ENCODE results near the gene PIP4K2C.

Gene PIP4K2C

DNA sequence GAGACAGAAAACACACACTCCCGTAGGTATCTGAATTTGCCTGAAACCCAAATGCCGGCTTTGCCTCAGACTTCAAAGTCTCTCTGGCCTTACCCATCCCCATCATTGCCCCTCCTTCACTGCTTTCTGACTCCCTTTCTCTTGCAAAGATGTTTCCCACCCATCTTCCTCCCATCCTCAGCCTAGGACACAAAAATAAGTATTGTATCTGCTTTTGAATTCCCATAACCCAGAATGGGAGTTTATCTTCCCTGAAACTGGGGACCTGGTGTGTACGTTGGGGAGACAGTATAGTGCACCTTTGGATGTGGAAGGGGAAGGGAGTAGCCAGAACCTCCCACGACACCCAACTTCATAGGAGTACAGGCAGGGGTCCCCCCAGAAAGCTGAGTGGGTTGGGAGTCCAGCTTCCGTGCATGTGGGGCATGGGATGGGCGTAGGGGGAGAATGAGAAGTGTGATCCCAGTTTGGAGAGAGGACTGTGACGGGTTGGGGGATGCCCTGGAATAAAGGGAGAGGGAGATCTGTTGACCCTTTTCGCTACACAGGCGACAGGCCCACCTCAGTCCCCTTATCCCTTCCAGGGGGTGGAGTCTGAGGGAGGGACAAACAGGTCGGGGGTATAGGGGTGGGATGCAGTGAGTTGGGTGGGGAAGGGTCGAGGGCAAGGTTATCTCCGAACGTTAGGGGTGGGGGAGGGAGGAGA, 41.6 kb upstream of the PIP4K2C start:
- H3K36me3 ChIP-seq (ENCODE audit: low read depth): peaks cover 15% of the 10 kb centered on the region
- TF ChIP-seq, protein P1, sequence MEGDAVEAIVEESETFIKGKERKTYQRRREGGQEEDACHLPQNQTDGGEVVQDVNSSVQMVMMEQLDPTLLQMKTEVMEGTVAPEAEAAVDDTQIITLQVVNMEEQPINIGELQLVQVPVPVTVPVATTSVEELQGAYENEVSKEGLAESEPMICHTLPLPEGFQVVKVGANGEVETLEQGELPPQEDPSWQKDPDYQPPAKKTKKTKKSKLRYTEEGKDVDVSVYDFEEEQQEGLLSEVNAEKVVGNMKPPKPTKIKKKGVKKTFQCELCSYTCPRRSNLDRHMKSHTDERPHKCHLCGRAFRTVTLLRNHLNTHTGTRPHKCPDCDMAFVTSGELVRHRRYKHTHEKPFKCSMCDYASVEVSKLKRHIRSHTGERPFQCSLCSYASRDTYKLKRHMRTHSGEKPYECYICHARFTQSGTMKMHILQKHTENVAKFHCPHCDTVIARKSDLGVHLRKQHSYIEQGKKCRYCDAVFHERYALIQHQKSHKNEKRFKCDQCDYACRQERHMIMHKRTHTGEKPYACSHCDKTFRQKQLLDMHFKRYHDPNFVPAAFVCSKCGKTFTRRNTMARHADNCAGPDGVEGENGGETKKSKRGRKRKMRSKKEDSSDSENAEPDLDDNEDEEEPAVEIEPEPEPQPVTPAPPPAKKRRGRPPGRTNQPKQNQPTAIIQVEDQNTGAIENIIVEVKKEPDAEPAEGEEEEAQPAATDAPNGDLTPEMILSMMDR (IDR thresholded peaks at IDR 0.05; ENCODE audit: poor library complexity, severe bottlenecking): no peak
- H3K4me3 ChIP-seq (ENCODE audit: severe bottlenecking): peak overlapping the region; percentile 40
- peaks cover 8% of the 10 kb centered on the region for H3K4me1 ChIP-seq (ENCODE audit: insufficient read depth, poor library complexity, severe bottlenecking)
- no peak overlapping the region for H3K27ac ChIP-seq (ENCODE audit: poor library complexity, severe bottlenecking)
- H3K27me3 ChIP-seq (ENCODE audit: insufficient read depth, poor library complexity, severe bottlenecking): no peaks in the 10 kb centered on the region
- ATAC-seq (ENCODE audit: low read depth) (no peak), DNase-seq (ENCODE audit: low spot score) (no peak)
- no peaks in the 10 kb centered on the region for H3K9me3 ChIP-seq (ENCODE audit: severe bottlenecking)

DNA sequence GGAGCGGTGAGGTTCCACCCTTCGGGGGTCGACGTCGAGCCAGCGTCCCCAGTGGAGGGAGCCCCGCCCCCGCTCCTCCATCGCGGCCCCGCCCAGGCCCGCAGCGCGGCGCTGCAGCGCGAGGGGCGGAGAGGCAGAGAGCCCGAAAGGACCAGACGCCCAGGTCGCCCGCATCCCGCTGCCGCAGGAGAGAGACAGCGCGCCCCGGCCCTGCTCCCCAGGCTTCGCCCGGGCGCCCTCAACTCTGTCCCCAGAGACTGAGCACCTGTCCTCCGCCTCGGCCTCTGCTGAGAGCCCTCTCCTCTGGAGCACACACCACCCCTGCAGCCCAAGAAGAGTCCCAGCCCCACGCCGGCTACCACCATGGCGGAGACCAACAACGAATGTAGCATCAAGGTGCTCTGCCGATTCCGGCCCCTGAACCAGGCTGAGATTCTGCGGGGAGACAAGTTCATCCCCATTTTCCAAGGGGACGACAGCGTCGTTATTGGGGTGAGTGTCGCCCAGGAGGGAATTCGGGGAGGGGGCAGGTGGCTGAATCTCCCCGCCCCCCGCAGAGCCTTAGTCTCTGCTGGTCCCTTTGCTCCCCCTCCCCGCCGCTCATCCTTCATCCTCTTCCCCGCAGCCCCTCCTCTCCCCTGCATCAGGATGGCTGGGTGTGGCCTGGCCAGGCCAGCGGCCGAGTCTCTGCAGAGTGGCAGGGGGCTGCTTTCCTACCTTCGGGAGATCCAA, 40.9 kb upstream of the PIP4K2C start, which contains the start of gene KIF5A:
TSS of gene KIF5A (plus strand) at position 136 of the 732 bp plus-strand sequence. CDS start at position 364, 228 bp downstream.
- H3K27me3 ChIP-seq (ENCODE audit: insufficient read depth, poor library complexity, severe bottlenecking): no peaks in the 10 kb centered on the region
- peaks cover 9% of the 10 kb centered on the region for H3K36me3 ChIP-seq (ENCODE audit: low read depth)
- peak; percentile 12; the same call in 1 of the 3 replicates for ATAC-seq (ENCODE audit: low read depth)
- H3K4me1 ChIP-seq (ENCODE audit: insufficient read depth, poor library complexity, severe bottlenecking): peaks cover 8% of the 10 kb centered on the region
- no peak for DNase-seq (ENCODE audit: low spot score)
- peak within 1 kb of the TSS; percentile 40 for H3K4me3 ChIP-seq (ENCODE audit: severe bottlenecking)
- H3K27ac ChIP-seq (ENCODE audit: poor library complexity, severe bottlenecking): no peak within 1 kb of the TSS
- H3K9me3 ChIP-seq (ENCODE audit: severe bottlenecking): no peaks in the 10 kb centered on the region
- TF ChIP-seq, protein P1 (IDR thresholded peaks at IDR 0.05; ENCODE audit: poor library complexity, severe bottlenecking): no peak

DNA sequence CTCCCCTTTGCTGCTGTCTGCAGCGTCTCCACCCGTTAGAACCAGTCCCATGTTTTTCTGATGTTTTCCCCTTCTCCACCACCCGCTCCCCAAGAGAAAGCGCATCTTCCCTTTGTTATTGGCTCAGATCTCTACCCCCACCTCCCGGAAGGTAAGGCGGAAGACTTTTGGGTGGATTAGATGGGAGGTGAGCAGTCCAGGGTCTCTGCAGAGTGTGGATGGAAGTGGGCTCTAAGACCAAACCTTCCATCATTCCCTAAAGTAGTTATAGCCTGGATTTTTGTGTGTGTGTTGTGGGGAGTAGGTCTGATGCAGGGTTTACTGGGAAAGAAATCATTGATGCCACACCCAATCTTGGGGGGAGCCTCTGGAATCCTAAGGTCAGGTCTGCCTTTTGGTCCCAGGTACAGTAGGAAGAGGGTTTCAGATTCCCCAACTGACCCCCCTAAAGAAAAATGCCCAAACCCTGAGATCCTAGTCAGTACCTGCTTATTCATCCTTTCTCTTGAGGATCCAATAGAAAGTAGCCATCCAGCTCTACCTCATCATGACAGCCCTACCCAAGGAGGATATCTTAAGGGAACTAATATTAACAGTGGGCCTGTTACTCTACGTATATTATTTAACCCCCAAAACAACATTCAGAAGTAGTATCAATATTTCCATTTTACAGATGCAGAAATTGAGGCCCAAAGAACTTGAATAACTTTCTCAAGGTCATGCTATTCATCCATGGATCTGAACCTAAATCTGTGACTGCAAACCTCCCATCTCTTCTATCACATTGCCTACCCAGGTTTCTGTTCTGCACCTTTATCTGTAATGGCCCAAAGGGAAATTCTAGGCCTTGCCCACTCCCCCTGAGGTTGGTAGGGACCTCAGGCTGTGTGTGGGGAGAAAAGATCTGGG, 40.1 kb upstream of the PIP4K2C start:
- H3K9me3 ChIP-seq (ENCODE audit: severe bottlenecking): no peaks in the 10 kb centered on the region
- no peak for DNase-seq (ENCODE audit: low spot score)
- H3K4me3 ChIP-seq (ENCODE audit: severe bottlenecking): no peak overlapping the region
- H3K27ac ChIP-seq (ENCODE audit: poor library complexity, severe bottlenecking): no peak overlapping the region
- peaks cover 2% of the 10 kb centered on the region for H3K4me1 ChIP-seq (ENCODE audit: insufficient read depth, poor library complexity, severe bottlenecking)
- H3K27me3 ChIP-seq (ENCODE audit: insufficient read depth, poor library complexity, severe bottlenecking): no peaks in the 10 kb centered on the region
- TF ChIP-seq, protein P1 (IDR thresholded peaks at IDR 0.05; ENCODE audit: poor library complexity, severe bottlenecking): no peak
- ATAC-seq (ENCODE audit: low read depth): no peak
- peaks cover under 1% of the 10 kb centered on the region; the same call in 1 of the 2 replicates for H3K36me3 ChIP-seq (ENCODE audit: low read depth)

DNA sequence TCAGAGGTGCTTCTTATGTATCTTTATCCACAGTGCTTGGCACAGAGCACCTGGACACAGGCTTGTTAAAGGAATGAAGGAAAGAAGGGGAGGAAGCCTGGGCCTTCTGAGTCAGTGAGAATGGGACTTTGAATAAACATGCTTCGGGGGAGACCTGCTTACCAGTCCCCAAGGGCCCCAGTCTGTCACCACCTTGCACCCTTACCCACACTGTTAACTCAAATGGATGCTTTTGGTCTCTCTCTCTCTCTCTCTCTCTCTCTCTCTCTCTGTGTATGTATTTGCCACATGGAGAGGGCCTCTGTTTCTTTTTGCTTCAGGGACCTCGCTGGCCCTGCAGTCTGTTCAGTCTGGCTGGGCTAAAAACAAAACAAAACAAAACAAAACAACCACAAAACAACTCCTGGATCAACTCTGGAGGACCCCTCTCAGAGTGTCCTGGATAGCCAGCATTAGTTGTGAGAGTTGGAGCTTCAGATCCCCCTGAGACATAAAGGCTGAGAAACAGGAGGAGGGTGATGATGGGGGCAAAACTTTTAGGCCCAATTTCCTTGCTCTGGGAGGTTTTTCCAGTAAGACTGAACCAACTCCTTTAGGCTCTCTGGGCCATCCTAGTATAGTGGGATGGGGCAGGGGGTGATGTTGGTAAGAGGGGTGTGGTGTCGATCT, 39.2 kb upstream of the PIP4K2C start:
- H3K9me3 ChIP-seq (ENCODE audit: severe bottlenecking): no peaks in the 10 kb centered on the region
- ATAC-seq (ENCODE audit: low read depth) (no peak), DNase-seq (ENCODE audit: low spot score) (no peak)
- H3K4me3 ChIP-seq (ENCODE audit: severe bottlenecking): no peak overlapping the region
- H3K36me3 ChIP-seq (ENCODE audit: low read depth): no peaks in the 10 kb centered on the region
- no peaks in the 10 kb centered on the region for H3K4me1 ChIP-seq (ENCODE audit: insufficient read depth, poor library complexity, severe bottlenecking)
- TF ChIP-seq, protein P1 (IDR thresholded peaks at IDR 0.05; ENCODE audit: poor library complexity, severe bottlenecking): no peak
- no peaks in the 10 kb centered on the region for H3K27me3 ChIP-seq (ENCODE audit: insufficient read depth, poor library complexity, severe bottlenecking)
- H3K27ac ChIP-seq (ENCODE audit: poor library complexity, severe bottlenecking): no peak overlapping the region
